Endothelial cell of umbilical vein (primary cell): ENCODE results near the gene TSPAN1. TPM values are rescaled to one million over a fixed set of nuclear protein-coding genes. Genes with fewer than 3 reads are reported as not detected.
A peak's percentile ranks its signal among the peaks of the same experiment; 100 is the strongest.

ENCODE experiments used
- BruUV-seq: library from RNA; stranded (reverse); fragments of 400-500 nt; replicated peaks from 2 replicates; lab custom pipeline; 2021; lab: Mats Ljungman, UMichigan
- CTCF ChIA-PET: fragments of 300-600, 350-600 bp; sonication (Branson Sonifier 250); formaldehyde crosslinking; loops from one replicate; lab custom pipeline; 2021; ENCODE audit warnings: antibody characterized with exemption, inconsistent platforms; lab: Charles Lee
- POLR2A ChIA-PET: fragments of 300-600, 350-600 bp; sonication (Branson Sonifier 250); formaldehyde crosslinking; loops from one replicate; lab custom pipeline; 2021; ENCODE audit warnings: antibody characterized with exemption, inconsistent platforms; lab: Charles Lee
- DNase-seq: peaks from one replicate; pipeline ENCODE4 v3.0.0-alpha.2; 2011; ENCODE audit warnings: low read depth, low spot score
- FAIRE-seq: peaks from 2 replicates; lab custom pipeline; 2011; peaks lifted over from hg19 to GRCh38; lab: Jason Lieb, UNC
- H2AFZ ChIP-seq: 2 replicates; pipeline ENCODE4 v1.6.0; 2012; ENCODE audit warnings: low read depth, low read length, control low read depth, inconsistent platforms
- H3K27ac ChIP-seq: 2 replicates; pipeline ENCODE4 v1.5.1; 2011; ENCODE audit warnings: low read depth, mild to moderate bottlenecking, control low read depth, low read length, moderate library complexity; ENCODE audit not compliant: insufficient read depth
- H3K27me3 ChIP-seq, 2 experiments: 2 replicates each; pipeline versions ENCODE4 v1.6.0 to v1.6.1; 2011; ENCODE audit warnings: low read length in 2 of 2, mixed read lengths in 1 of 2; ENCODE audit not compliant: control insufficient read depth in 2 of 2, insufficient read depth in 2 of 2
- H3K36me3 ChIP-seq, 2 experiments: 2 replicates in 1 of 2; 3 replicates in 1 of 2; pipeline ENCODE4 v1.5.1; 2011; ENCODE audit warnings: low read length in 2 of 2, mild to moderate bottlenecking in 1 of 2, moderate library complexity in 1 of 2; ENCODE audit not compliant: control insufficient read depth in 2 of 2, insufficient read depth in 2 of 2; ENCODE audit errors: extremely low read depth in 1 of 2
- H3K4me1 ChIP-seq: 3 replicates; pipeline ENCODE4 v1.5.1; 2011; ENCODE audit warnings: mild to moderate bottlenecking, low read length; ENCODE audit not compliant: control insufficient read depth, insufficient read depth; ENCODE audit errors: extremely low read depth
- H3K4me2 ChIP-seq: 2 replicates; pipeline ENCODE4 v1.6.1; 2011; ENCODE audit warnings: low read length, control low read depth, mixed read lengths; ENCODE audit not compliant: insufficient read depth
- H3K4me3 ChIP-seq, 3 experiments: fragments of 200-600 bp in 1 of 3; sonication (generic), shearing (Covaris generic) in 1 of 3; replicated peaks in 1 of 3; 2 replicates each; pipeline ENCODE4 v1.5.1; 2011 to 2016; ENCODE audit warnings: control low read depth in 3 of 3, low read length in 3 of 3, mild to moderate bottlenecking in 2 of 3, inconsistent platforms in 1 of 3, low read depth in 1 of 3, moderate library complexity in 1 of 3; ENCODE audit not compliant: insufficient read depth in 1 of 3
- H3K79me2 ChIP-seq: 2 replicates; pipeline ENCODE4 v1.6.0; 2012; ENCODE audit warnings: low read length, inconsistent platforms; ENCODE audit not compliant: control insufficient read depth, insufficient read depth
- H3K9ac ChIP-seq: replicated peaks from 2 replicates; pipeline ENCODE3; 2011; ENCODE audit warnings: low read length, control low read depth; ENCODE audit not compliant: insufficient read depth; ENCODE audit errors: extremely low read depth
- H3K9me1 ChIP-seq: replicated peaks from 3 replicates; pipeline ENCODE4 v1.6.0; 2011; ENCODE audit warnings: mild to moderate bottlenecking, low read length; ENCODE audit not compliant: control insufficient read depth, insufficient read depth; ENCODE audit errors: extremely low read depth
- H3K9me3 ChIP-seq: replicated peaks from 2 replicates; pipeline ENCODE4 v1.5.1; 2012; ENCODE audit warnings: low read length, inconsistent platforms; ENCODE audit not compliant: control insufficient read depth, insufficient read depth
- H4K20me1 ChIP-seq: replicated peaks from 2 replicates; pipeline ENCODE3; 2011; ENCODE audit warnings: mild to moderate bottlenecking, low read length; ENCODE audit not compliant: control insufficient read depth, insufficient read depth; ENCODE audit errors: extremely low read depth
- CTCF ChIP-seq, 2 donors: IDR thresholded peaks; 1 replicate in 1 of 2; 2 replicates in 1 of 2; pipeline ENCODE4 v1.5.1; 2011; ENCODE audit warnings: low read length in 2 of 2, mild to moderate bottlenecking in 2 of 2, moderate library complexity in 2 of 2, control low read depth in 1 of 2, inconsistent platforms in 1 of 2, low read depth in 1 of 2; ENCODE audit not compliant: insufficient read depth in 1 of 2; ENCODE audit errors: extremely low read depth in 1 of 2
- EZH2 ChIP-seq: IDR thresholded peaks from 2 replicates; pipeline ENCODE4 v1.6.1; 2012; ENCODE audit warnings: borderline replicate concordance, low read depth, mild to moderate bottlenecking, moderate library complexity, low read length, inconsistent platforms; ENCODE audit not compliant: severe bottlenecking
- FOS ChIP-seq: IDR thresholded peaks from 2 replicates; pipeline ENCODE4 v1.6.1; 2011; ENCODE audit warnings: mild to moderate bottlenecking, low read length, moderate library complexity, borderline replicate concordance; ENCODE audit not compliant: insufficient read depth
- JUN ChIP-seq: IDR thresholded peaks from 2 replicates; pipeline ENCODE4 v1.6.1; 2011; ENCODE audit warnings: borderline replicate concordance, low read depth; ENCODE audit not compliant: insufficient read length, insufficient read depth
- MAX ChIP-seq: IDR thresholded peaks from 2 replicates; pipeline ENCODE4 v1.6.1; 2011; ENCODE audit not compliant: insufficient read depth, insufficient read length
- POLR2A ChIP-seq: IDR thresholded peaks from 2 replicates; pipeline ENCODE4 v1.6.1; 2012; ENCODE audit warnings: low read depth, mild to moderate bottlenecking, control low read depth, low read length
- dilution Hi-C: fragments of 300-500 bp; cut with MboI; formaldehyde crosslinking; loops from one replicate; pipeline ENCODE4 v1.15.0; 2019; ENCODE audit warnings: low sequenced_read_pairs; ENCODE audit not compliant: extremely low pct_ligation_motif_present
- intact Hi-C: fragments of 100-400 bp; cut with micrococcal nuclease; formaldehyde crosslinking; loops from one replicate; pipeline ENCODE4 v1.10.0; 2022
- polyA plus RNA-seq, 4 experiments: library from polyadenylated mRNA; depleted of rRNA in 3 of 4; stranded (reverse) in 3 of 4; unstranded in 1 of 4; fragments of >200 nt; gene quantifications; 2 replicates each; pipeline versions ENCODE4 v1.2.1 to v1.2.3, GENCODE V29; 2011 to 2012; ENCODE audit warnings: missing spikeins in 1 of 4
- total RNA-seq: library from RNA; stranded (reverse); gene quantifications from 2 replicates; pipeline ENCODE4 v1.2.3, GENCODE V29; 2021

TSPAN1 gene
- total and polyA plus RNA-seq, 2 donors (not counting 3 experiments of a cell fraction or from before 2014, with no cell fraction given), result 0.65 to 0.88 TPM

DNA sequence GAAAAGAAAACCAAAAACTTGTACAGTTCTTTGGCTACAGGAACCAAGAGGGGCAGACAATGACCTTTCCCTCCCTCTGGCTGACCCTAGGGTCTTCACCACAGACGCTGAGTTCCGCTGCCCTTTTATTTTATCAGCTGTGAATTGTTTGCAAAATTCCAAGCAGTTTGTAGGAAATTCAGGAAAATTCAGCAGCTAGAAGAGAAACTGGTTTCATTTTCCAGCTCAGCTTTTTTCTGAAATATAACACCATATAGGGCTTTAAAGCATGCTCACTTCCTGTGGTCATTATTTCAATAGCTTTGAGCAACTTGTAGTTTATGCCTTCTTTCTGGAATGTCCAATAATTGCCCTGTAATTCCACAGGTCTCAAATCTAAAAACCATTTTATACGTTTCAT lies 37.0 kb upstream of the TSPAN1 start:
- Histone ChIP-seq H3K27me3 (no peaks in the 10 kb centered on the region), H3K79me2 (no peaks in the 10 kb centered on the region), H4K20me1 (no peaks in the 10 kb centered on the region), H3K9me3 (no peaks in the 10 kb centered on the region), H3K27ac (peak overlapping the region; percentile 22), H3K4me3 (peak overlapping the region in 2 of 3 experiments; percentile 9 to 40), H3K9me1 (no peaks in the 10 kb centered on the region), H3K36me3 (no peaks in the 10 kb centered on the region), H2AFZ (peak overlapping the region; percentile 68), H3K9ac (peak overlapping the region; percentile 17), H3K4me2 (peak overlapping the region; percentile 80), H3K4me1 (peaks cover 19% of the 10 kb centered on the region)
- dilution Hi-C loops (no loop called here), intact Hi-C loops (no loop called here)
- BruUV-seq, result no TSS peak
- TF ChIP-seq MAX (no peak), EZH2 (no peak), CTCF (IDR thresholded peaks at IDR 0.05; ENCODE audit: extremely low read depth in 1 of 2, insufficient read depth in 1 of 2, low read depth in 1 of 2, low read length in 2 of 2) (no peak), POLR2A (no peak), JUN (no peak), FOS (no peak)
- POLR2A ChIA-PET, result no interaction called here
- DNase-seq (peak; percentile 72), FAIRE-seq (peak; percentile 83)
- CTCF ChIA-PET, result interaction anchor here (1.0 to 1.3 kb wide), 4 partner anchors 10 to 44 kb away, joined by 4 read pairs; no protein-coding TSS in a partner anchor
